GM19397 (cell line): ENCODE data around the gene PTPN2.
"Not testable (repeated sequence)": the region's sequence is repeated elsewhere in the genome, so short reads cannot be mapped to it uniquely, and the experiment has no call there.

Source experiments
- ATAC-seq: cut with Tn5 transposase; IDR thresholded peaks from one replicate; pipeline ENCODE4 v1.9.1; 2021; ENCODE audit warnings: mild to moderate bottlenecking, moderate library complexity; ENCODE audit not compliant: unreplicated experiment

The PTPN2 gene

GRCh38 chr18:12776821-12777471 is 107.1 kb downstream of the PTPN2 start:
- ATAC-seq: no peak

- not testable (repeated sequence) for ATAC-seq
Observed at GRCh38 chr18:12776415-12776814, 107.6 kb downstream of the PTPN2 start.

GRCh38 chr18:12774982-12775381 is 109.1 kb downstream of the PTPN2 start:
- ATAC-seq: no peak

GRCh38 chr18:12773369-12773768 is 110.7 kb downstream of the PTPN2 start:
- ATAC-seq: no peak

- no peak for ATAC-seq
Observed at GRCh38 chr18:12772111-12772510, 111.9 kb downstream of the PTPN2 start.

- ATAC-seq: no peak
Observed at GRCh38 chr18:12770469-12771219, 113.4 kb downstream of the PTPN2 start.

- no peak for ATAC-seq
Observed at GRCh38 chr18:12769644-12770440, 114.2 kb downstream of the PTPN2 start.

GRCh38 chr18:12769136-12769535 is 114.9 kb downstream of the PTPN2 start:
- no peak for ATAC-seq

- no peak for ATAC-seq
Observed at GRCh38 chr18:12768625-12769024, 115.4 kb downstream of the PTPN2 start.

- ATAC-seq: no peak
Observed at GRCh38 chr18:12767580-12768155, 116.4 kb downstream of the PTPN2 start.

GRCh38 chr18:12766986-12767433 is 117.0 kb downstream of the PTPN2 start:
- ATAC-seq: no peak

GRCh38 chr18:12765586-12765985 is 118.5 kb downstream of the PTPN2 start:
- ATAC-seq: no peak

GRCh38 chr18:12765126-12765525 is 118.9 kb downstream of the PTPN2 start:
- ATAC-seq: no peak

- not testable (repeated sequence) for ATAC-seq
Observed at GRCh38 chr18:12758566-12758965, 125.5 kb downstream of the PTPN2 start.

GRCh38 chr18:12756619-12757239 is 127.3 kb downstream of the PTPN2 start:
- ATAC-seq: not testable (repeated sequence)

GRCh38 chr18:12755606-12756005 is 128.4 kb downstream of the PTPN2 start:
- not testable (repeated sequence) for ATAC-seq

- no peak for ATAC-seq
Observed at GRCh38 chr18:12754511-12754910, 129.5 kb downstream of the PTPN2 start.

- ATAC-seq: no peak
Observed at GRCh38 chr18:12751891-12752290, 132.1 kb downstream of the PTPN2 start.

- ATAC-seq: no peak
Observed at GRCh38 chr18:12751503-12751884, 132.5 kb downstream of the PTPN2 start.

- no peak for ATAC-seq
Observed at GRCh38 chr18:12750715-12751502, 133.1 kb downstream of the PTPN2 start.
